ENCODE data around the gene PROSER2. TPM values are rescaled to one million over a fixed set of nuclear protein-coding genes. Genes with fewer than 3 reads are reported as not detected.

PROSER2 gene
- total and polyA plus RNA-seq, 2 of the 13 experiments (the other 11 are each of a cell fraction or from before 2014, with no cell fraction given) = 6.9 to 7.7 TPM

GRCh38 chr10:11898372-11899066 lies 75.4 kb downstream of the PROSER2 start (continued):
- 0 out of 2 replicates have a peak, but pooled peaks have one; percentile 27 for TF ChIP-seq AHDC1 (CRISPR knock-in tag; IDR thresholded peaks at IDR 0.05; ENCODE audit: borderline replicate concordance)
- TF ChIP-seq ZNF850 (CRISPR knock-in tag; conservative IDR thresholded peaks at IDR 0.05) = no peak
- no peak for TF ChIP-seq ZNF75D (CRISPR knock-in tag; IDR thresholded peaks at IDR 0.05; ENCODE audit: borderline replicate concordance)
- TF ChIP-seq NFKBIZ (CRISPR knock-in tag; IDR thresholded peaks at IDR 0.05) = no peak
- no peak for TF ChIP-seq ATM (IDR thresholded peaks at IDR 0.05; ENCODE audit: borderline replicate concordance)
- no peak for TF ChIP-seq ZNF549 (CRISPR knock-in tag; IDR thresholded peaks at IDR 0.05)
- TF ChIP-seq SKIL (CRISPR knock-in tag; IDR thresholded peaks at IDR 0.05; ENCODE audit: borderline replicate concordance) = peak; percentile 52
- TF ChIP-seq NFATC3 (CRISPR knock-in tag; IDR thresholded peaks at IDR 0.05) = no peak
- TF ChIP-seq MXD4 (CRISPR knock-in tag; IDR thresholded peaks at IDR 0.05) = no peak
- TF ChIP-seq ZNF44 (CRISPR knock-in tag; IDR thresholded peaks at IDR 0.05) = no peak
- TF ChIP-seq HDAC2 (CRISPR knock-in tag; IDR thresholded peaks at IDR 0.05) = peak; percentile 35; the same call in 1 of the 2 replicates
- no peak for TF ChIP-seq SETDB1 (CRISPR knock-in tag; IDR thresholded peaks at IDR 0.05; ENCODE audit: borderline replicate concordance)
- TF ChIP-seq KDM2A (CRISPR knock-in tag; IDR thresholded peaks at IDR 0.05; ENCODE audit: borderline replicate concordance, low read depth) = no peak; the same call in 1 of the 2 replicates
- no peak for TF ChIP-seq BCLAF1 (IDR thresholded peaks at IDR 0.05)
- TF ChIP-seq SIN3B (IDR thresholded peaks at IDR 0.05; ENCODE audit: low read length) = no peak
- TF ChIP-seq MTF1 (CRISPR knock-in tag; IDR thresholded peaks at IDR 0.05) = no peak
- 0 out of 2 replicates have a peak, but pooled peaks have one; percentile 40 for TF ChIP-seq PHF21A (CRISPR knock-in tag; IDR thresholded peaks at IDR 0.05)
- no peak for TF ChIP-seq ZNF124 (CRISPR knock-in tag; IDR thresholded peaks at IDR 0.05)
- TF ChIP-seq TEAD2 (CRISPR knock-in tag; IDR thresholded peaks at IDR 0.05) = no peak
- TF ChIP-seq ZEB1 (IDR thresholded peaks at IDR 0.05; ENCODE audit: insufficient replicate concordance, low read depth) = no peak
- TF ChIP-seq RARA (CRISPR knock-in tag; IDR thresholded peaks at IDR 0.05) = peak; percentile 79

All from HepG2 (cell line).